WTC11 (cell line): Measurements from ENCODE around the gene COPB2. TPM values are rescaled to one million over a fixed set of nuclear protein-coding genes. Genes with fewer than 3 reads are reported as not detected.

Source experiments
- ATAC-seq: fragments of 200-7000 bp; cut with Tn5 transposase; 2 replicates; pipeline ENCODE4 v1.10.0; 2021; ENCODE audit warnings: mild to moderate bottlenecking, moderate library complexity
- CTCF ChIA-PET: fragments of 300-600 bp; sonication (Branson Sonifier 250); formaldehyde crosslinking; loops from one replicate; lab custom pipeline; 2021; ENCODE audit warnings: antibody characterized with exemption; lab: Charles Lee
- POLR2A ChIA-PET: fragments of 350-600 bp; sonication (Branson Sonifier 250); formaldehyde crosslinking; loops from one replicate; lab custom pipeline; 2021; ENCODE audit warnings: antibody characterized with exemption; lab: Charles Lee
- DNase-seq: peaks from one replicate; pipeline ENCODE4 v3.0.0; 2021; ENCODE audit warnings: low spot score
- H3K27ac Mint-ChIP-seq: 2 replicates; pipeline ENCODE4 v1.8.0; 2021; ENCODE audit warnings: mixed read lengths
- H3K27me3 Mint-ChIP-seq: 2 replicates; pipeline ENCODE4 v1.8.0; 2021; ENCODE audit warnings: low read depth, mild to moderate bottlenecking, moderate library complexity, mixed read lengths
- H3K36me3 Mint-ChIP-seq: 2 replicates; pipeline ENCODE4 v1.8.0; 2021; ENCODE audit warnings: mixed read lengths
- H3K4me1 Mint-ChIP-seq: 2 replicates; pipeline ENCODE4 v1.8.0; 2022; ENCODE audit warnings: mixed read lengths
- H3K4me3 Mint-ChIP-seq: 2 replicates; pipeline ENCODE4 v1.8.0; 2021; ENCODE audit warnings: mild to moderate bottlenecking, moderate library complexity, mixed read lengths
- H3K9me3 Mint-ChIP-seq: 2 replicates; pipeline ENCODE4 v1.8.0; 2021; ENCODE audit warnings: mixed read lengths
- AR ChIP-seq: fragments of 250-450 bp; sonication (Bioruptor Pico); IDR thresholded peaks from 2 replicates; pipeline ENCODE4 v1.9.0; 2021; ENCODE audit warnings: mild to moderate bottlenecking
- ATF1 ChIP-seq: sonication (generic); formaldehyde crosslinking; IDR thresholded peaks from 2 replicates; pipeline ENCODE4 v1.8.1; 2023; ENCODE audit warnings: mild to moderate bottlenecking, moderate library complexity, missing genetic modification reagents
- CBFB ChIP-seq: sonication (generic); formaldehyde crosslinking; IDR thresholded peaks from 2 replicates; pipeline ENCODE4 v1.8.1; 2022; ENCODE audit warnings: mild to moderate bottlenecking, low read depth, missing genetic modification reagents
- CTCF ChIP-seq: fragments of 200-600 bp; IDR thresholded peaks from 2 replicates; pipeline ENCODE4 v1.8.0; 2022; ENCODE audit warnings: antibody characterized with exemption
- ELF4 ChIP-seq: sonication (generic); formaldehyde crosslinking; IDR thresholded peaks from 2 replicates; pipeline ENCODE4 v1.8.1; 2022; ENCODE audit warnings: low read depth, mild to moderate bottlenecking, moderate library complexity, missing genetic modification reagents
- ESRRA ChIP-seq: sonication (generic); formaldehyde crosslinking; IDR thresholded peaks from 2 replicates; pipeline ENCODE4 v1.8.1; 2022; ENCODE audit warnings: mild to moderate bottlenecking, missing genetic modification reagents, borderline replicate concordance
- FOXP1 ChIP-seq: sonication (generic); formaldehyde crosslinking; IDR thresholded peaks from 2 replicates; pipeline ENCODE4 v1.8.0; 2022; ENCODE audit warnings: missing genetic modification reagents, mild to moderate bottlenecking, moderate library complexity, borderline replicate concordance
- GABPB1 ChIP-seq: sonication (generic); formaldehyde crosslinking; IDR thresholded peaks from 2 replicates; pipeline ENCODE4 v1.8.1; 2023; ENCODE audit warnings: mild to moderate bottlenecking, missing genetic modification reagents
- HMGA2 ChIP-seq: fragments of 250-450 bp; sonication (Bioruptor Pico); IDR thresholded peaks from 2 replicates; pipeline ENCODE4 v1.4.0; 2021; ENCODE audit warnings: mild to moderate bottlenecking, moderate library complexity
- IRF1 ChIP-seq: sonication (generic); formaldehyde crosslinking; IDR thresholded peaks from 2 replicates; pipeline ENCODE4 v1.8.0; 2023; ENCODE audit warnings: missing genetic modification reagents
- JAZF1 ChIP-seq: fragments of 250-450 bp; sonication (Bioruptor Pico); IDR thresholded peaks from 2 replicates; pipeline ENCODE4 v1.9.0; 2021; ENCODE audit warnings: moderate library complexity, mild to moderate bottlenecking, inconsistent platforms
- MXD4 ChIP-seq: fragments of 250-450 bp; sonication (Bioruptor Pico); IDR thresholded peaks from 2 replicates; pipeline ENCODE4 v1.8.0; 2021; ENCODE audit warnings: mild to moderate bottlenecking, moderate library complexity, borderline replicate concordance
- NFATC4 ChIP-seq: fragments of 250-450 bp; sonication (Bioruptor Pico); IDR thresholded peaks from 2 replicates; pipeline ENCODE4 v1.9.0; 2021; ENCODE audit warnings: mild to moderate bottlenecking
- NFE2L1 ChIP-seq: sonication (generic); formaldehyde crosslinking; IDR thresholded peaks from 2 replicates; pipeline ENCODE4 v1.8.1; 2023; ENCODE audit warnings: missing genetic modification reagents
- NR1H2 ChIP-seq: sonication (generic); formaldehyde crosslinking; IDR thresholded peaks from 2 replicates; pipeline ENCODE4 v1.9.0; 2021; ENCODE audit warnings: mild to moderate bottlenecking, moderate library complexity, missing genetic modification reagents
- NR3C1 ChIP-seq: sonication (generic); formaldehyde crosslinking; conservative IDR thresholded peaks from 2 replicates; pipeline ENCODE4 v1.8.1; 2023; ENCODE audit warnings: low read depth, mild to moderate bottlenecking, missing genetic modification reagents
- PRRX2 ChIP-seq: fragments of 250-450 bp; sonication (Bioruptor Pico); IDR thresholded peaks from 2 replicates; pipeline ENCODE4 v1.8.0; 2021; ENCODE audit warnings: mild to moderate bottlenecking
- SMAD3 ChIP-seq: sonication (generic); formaldehyde crosslinking; IDR thresholded peaks from 2 replicates; pipeline ENCODE4 v1.8.0; 2022; ENCODE audit warnings: missing genetic modification reagents, mild to moderate bottlenecking, borderline replicate concordance
- SOX15 ChIP-seq: fragments of 250-450 bp; sonication (Bioruptor Pico); IDR thresholded peaks from 2 replicates; pipeline ENCODE4 v1.9.0; 2021; ENCODE audit warnings: mild to moderate bottlenecking
- SP1 ChIP-seq: sonication (generic); formaldehyde crosslinking; conservative IDR thresholded peaks from 2 replicates; pipeline ENCODE4 v1.8.1; 2022; ENCODE audit warnings: missing genetic modification reagents
- TEAD1 ChIP-seq: sonication (generic); formaldehyde crosslinking; IDR thresholded peaks from 2 replicates; pipeline ENCODE4 v1.8.0; 2022; ENCODE audit warnings: mild to moderate bottlenecking, missing genetic modification reagents
- USF1 ChIP-seq: sonication (generic); formaldehyde crosslinking; IDR thresholded peaks from 2 replicates; pipeline ENCODE4 v1.8.0; 2022; ENCODE audit warnings: mild to moderate bottlenecking, missing genetic modification reagents
- ZBTB43 ChIP-seq: sonication (generic); formaldehyde crosslinking; IDR thresholded peaks from 2 replicates; pipeline ENCODE4 v1.8.1; 2023; ENCODE audit warnings: mild to moderate bottlenecking, missing genetic modification reagents
- ZNF121 ChIP-seq: sonication (generic); formaldehyde crosslinking; IDR thresholded peaks from 2 replicates; pipeline ENCODE4 v1.8.0; 2023; ENCODE audit warnings: missing genetic modification reagents
- ZNF396 ChIP-seq: fragments of 250-450 bp; sonication (Bioruptor Pico); IDR thresholded peaks from 2 replicates; pipeline ENCODE4 v1.8.0; 2021; ENCODE audit warnings: mild to moderate bottlenecking, moderate library complexity, borderline replicate concordance
- ZNF671 ChIP-seq: fragments of 250-450 bp; sonication (Bioruptor Pico); IDR thresholded peaks from 2 replicates; pipeline ENCODE4 v1.8.0; 2021; ENCODE audit warnings: mild to moderate bottlenecking
- total RNA-seq: library from RNA; stranded (reverse); gene quantifications from 3 replicates; pipeline ENCODE4 v1.2.3, GENCODE V29; 2021

Gene COPB2
- total RNA-seq, 1 experiment from 2014 or later = 141 TPM

- CTCF ChIA-PET = interaction anchor here (0.9 to 5.6 kb wide), 2 partner anchors 9 to 349 kb away, joined by 4 to 36 read pairs; no protein-coding TSS in a partner anchor
- Mint-ChIP-seq H3K4me3 (no peak overlapping the region), H3K9me3 (no peaks in the 10 kb centered on the region), H3K4me1 (peaks cover 14% of the 10 kb centered on the region), H3K27ac (no peak overlapping the region), H3K27me3 (no peaks in the 10 kb centered on the region; the same call in none of the 2 replicates), H3K36me3 (no peaks in the 10 kb centered on the region)
- no peak for ATAC-seq
- POLR2A ChIA-PET = no interaction called here
- no peak for TF ChIP-seq NFE2L1 (CRISPR knock-in tag)
- TF ChIP-seq NR3C1 (CRISPR knock-in tag) = no peak
- no peak for TF ChIP-seq AR (CRISPR knock-in tag)
- TF ChIP-seq SOX15 (CRISPR knock-in tag) = no peak
- TF ChIP-seq NFATC4 (CRISPR knock-in tag) = no peak
- TF ChIP-seq TEAD1 (CRISPR knock-in tag) = no peak
- TF ChIP-seq CTCF = no peak
- TF ChIP-seq ZBTB43 = no peak
- no peak for TF ChIP-seq ESRRA (CRISPR knock-in tag)
- TF ChIP-seq SMAD3 = no peak
- no peak for TF ChIP-seq ZNF121 (CRISPR knock-in tag)
- no peak for TF ChIP-seq ZNF396 (CRISPR knock-in tag)
- no peak for TF ChIP-seq IRF1
- TF ChIP-seq ZNF671 (CRISPR knock-in tag) = no peak
- no peak for TF ChIP-seq ATF1
- no peak for TF ChIP-seq FOXP1 (CRISPR knock-in tag)
- TF ChIP-seq HMGA2 (CRISPR knock-in tag) = no peak
- TF ChIP-seq MXD4 (CRISPR knock-in tag) = no peak
- TF ChIP-seq ELF4 (CRISPR knock-in tag) = no peak
- no peak for TF ChIP-seq NR1H2 (CRISPR knock-in tag)
- TF ChIP-seq, all 79 proteins: peak for 0
- no peak for DNase-seq
These were observed 79.6 kb downstream of the COPB2 start for GRCh38 chr3:139309880-139310279.

GRCh38 chr3:139309061-139309591 is 80.3 kb downstream of the COPB2 start:
- no peak for TF ChIP-seq CBFB (CRISPR knock-in tag)
- no peak for TF ChIP-seq JAZF1 (CRISPR knock-in tag)
- TF ChIP-seq USF1 (CRISPR knock-in tag) = no peak
- no peak for TF ChIP-seq GABPB1 (CRISPR knock-in tag)
- no peak for TF ChIP-seq SP1 (CRISPR knock-in tag)
- TF ChIP-seq PRRX2 (CRISPR knock-in tag) = no peak
- H3K27ac Mint-ChIP-seq = no peak overlapping the region
- ATAC-seq (no peak), DNase-seq (no peak)
- CTCF ChIA-PET = interaction anchor here (1.1 to 5.6 kb wide), 3 partner anchors 10 to 830 kb away, joined by 3 to 36 read pairs (median 3); no protein-coding TSS in a partner anchor
- no peaks in the 10 kb centered on the region for H3K9me3 Mint-ChIP-seq
- H3K4me3 Mint-ChIP-seq = no peak overlapping the region
- POLR2A ChIA-PET = interaction anchor here (0.8 kb wide), 1 partner anchor 64 kb away, joined by 4 read pairs; no protein-coding TSS in a partner anchor
- H3K36me3 Mint-ChIP-seq = no peaks in the 10 kb centered on the region
- no peaks in the 10 kb centered on the region; the same call in 1 of the 2 replicates for H3K27me3 Mint-ChIP-seq
- peaks cover 20% of the 10 kb centered on the region for H3K4me1 Mint-ChIP-seq
